ENCODE measurements around the gene ALS2.

DNA sequence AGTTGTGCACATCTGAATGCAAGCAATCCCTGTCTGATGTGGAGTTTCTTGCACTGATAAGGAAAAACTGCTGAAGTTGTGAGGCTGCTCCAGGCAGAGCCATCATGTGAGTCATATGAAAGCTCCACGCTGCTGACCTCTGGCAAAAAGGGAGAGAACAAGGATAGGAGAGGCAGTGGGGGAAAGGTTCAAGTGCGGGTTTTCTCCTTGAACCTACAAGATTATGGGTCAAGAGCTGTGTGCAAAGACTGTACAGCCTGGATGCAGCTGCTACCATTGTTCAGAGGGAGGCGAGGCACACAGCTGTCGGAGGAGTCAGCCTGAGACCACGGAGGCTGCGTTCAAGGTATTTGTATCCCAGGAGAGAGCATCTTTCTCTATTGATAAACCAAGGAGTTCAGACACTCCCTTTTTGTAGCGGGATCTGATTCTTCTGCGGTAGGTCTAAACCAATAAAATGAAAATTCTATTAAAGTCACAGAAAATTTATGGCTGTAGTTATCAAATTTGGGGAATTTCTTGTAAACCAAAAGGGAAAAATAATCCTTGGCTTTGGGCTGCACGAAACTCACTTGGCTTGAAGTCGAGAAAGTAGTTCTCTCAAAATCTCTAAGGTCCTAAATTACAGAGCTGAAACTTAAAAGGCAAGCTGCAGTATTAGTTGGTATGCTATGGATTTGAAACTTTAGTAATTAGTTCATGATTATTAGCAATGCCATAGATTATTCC, 25.9 kb upstream of the ALS2 start, which contains the start of gene CDK15:
- TF ChIP-seq, protein P1, sequence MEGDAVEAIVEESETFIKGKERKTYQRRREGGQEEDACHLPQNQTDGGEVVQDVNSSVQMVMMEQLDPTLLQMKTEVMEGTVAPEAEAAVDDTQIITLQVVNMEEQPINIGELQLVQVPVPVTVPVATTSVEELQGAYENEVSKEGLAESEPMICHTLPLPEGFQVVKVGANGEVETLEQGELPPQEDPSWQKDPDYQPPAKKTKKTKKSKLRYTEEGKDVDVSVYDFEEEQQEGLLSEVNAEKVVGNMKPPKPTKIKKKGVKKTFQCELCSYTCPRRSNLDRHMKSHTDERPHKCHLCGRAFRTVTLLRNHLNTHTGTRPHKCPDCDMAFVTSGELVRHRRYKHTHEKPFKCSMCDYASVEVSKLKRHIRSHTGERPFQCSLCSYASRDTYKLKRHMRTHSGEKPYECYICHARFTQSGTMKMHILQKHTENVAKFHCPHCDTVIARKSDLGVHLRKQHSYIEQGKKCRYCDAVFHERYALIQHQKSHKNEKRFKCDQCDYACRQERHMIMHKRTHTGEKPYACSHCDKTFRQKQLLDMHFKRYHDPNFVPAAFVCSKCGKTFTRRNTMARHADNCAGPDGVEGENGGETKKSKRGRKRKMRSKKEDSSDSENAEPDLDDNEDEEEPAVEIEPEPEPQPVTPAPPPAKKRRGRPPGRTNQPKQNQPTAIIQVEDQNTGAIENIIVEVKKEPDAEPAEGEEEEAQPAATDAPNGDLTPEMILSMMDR (IDR thresholded peaks at IDR 0.05; ENCODE audit: control extremely low read depth in 1 of 3, insufficient read depth in 1 of 3, low read depth in 1 of 3, low read length in 3 of 3), result no peak
- no peak for TF ChIP-seq RFX5 (IDR thresholded peaks at IDR 0.05; ENCODE audit: borderline replicate concordance, low read depth, low read length)
- TF ChIP-seq JUN (IDR thresholded peaks at IDR 0.05; ENCODE audit: low read depth, low read length), result no peak
- TF ChIP-seq POLR2A (IDR thresholded peaks at IDR 0.05; ENCODE audit: control extremely low read depth in 1 of 2, low read depth in 2 of 2, low read length in 2 of 2), result no peak
- TF ChIP-seq RXRA (IDR thresholded peaks at IDR 0.05; ENCODE audit: insufficient read depth, low read depth, low read length), result no peak
- no peak for TF ChIP-seq POLR2AphosphoS5 (IDR thresholded peaks at IDR 0.05; ENCODE audit: low read depth, low read length)
- no peak for TF ChIP-seq TCF12 (IDR thresholded peaks at IDR 0.05; ENCODE audit: low read depth, low read length)

Data from H1 (cell line).